Adrenal gland (tissue), 12 donors: Measurements from ENCODE around the gene FUT7. TPM values are rescaled to one million over a fixed set of nuclear protein-coding genes. Genes with fewer than 3 reads are reported as not detected.

Source experiments
- DNase-seq, 7 donors: peaks; one replicate each; pipeline ENCODE4 v3.0.0-alpha.2; 2019 to 2020
- H3K27ac ChIP-seq, 5 donors: fragments of 200-600 bp; sonication (generic) in 4 of 5; 1 replicate in 3 of 5; 2 replicates in 2 of 5; pipeline versions ENCODE4 v1.5.1 to v1.8.0; 2016 to 2020; ENCODE audit warnings: mild to moderate bottlenecking in 1 of 5
- H3K27me3 ChIP-seq: fragments of 200-600 bp; 2 replicates; pipeline ENCODE4 v1.8.0; 2021
- H3K36me3 ChIP-seq, 2 donors: fragments of 200-600 bp; replicated peaks in 1 of 2; 1 replicate in 1 of 2; 2 replicates in 1 of 2; pipeline versions ENCODE4 v1.5.1 to v1.8.0; 2018 to 2022
- H3K4me1 ChIP-seq, 2 donors: fragments of 200-600 bp; replicated peaks in 1 of 2; 1 replicate in 1 of 2; 2 replicates in 1 of 2; pipeline versions ENCODE4 v1.5.1 to v1.8.0; 2018 to 2021
- H3K4me3 ChIP-seq, 4 donors: fragments of 200-600 bp; sonication (generic) in 3 of 4; one replicate each; pipeline ENCODE4 v1.5.1; 2016 to 2018
- H3K9me3 ChIP-seq, 3 donors: fragments of 200-600 bp; sonication (generic) in 1 of 3; replicated peaks in 1 of 3; 1 replicate in 2 of 3; 2 replicates in 1 of 3; pipeline versions ENCODE4 v1.5.1 to v1.8.0; 2016 to 2021
- CTCF ChIP-seq, 6 experiments: fragments of 450-650 bp in 4 of 6; fragments of 200-600 bp in 2 of 6; sonication (generic) in 1 of 6; IDR thresholded peaks; 1 replicate in 5 of 6; 2 replicates in 1 of 6; pipeline versions ENCODE4 v1.5.1 to v1.8.0; 2016 to 2021; ENCODE audit warnings: antibody characterized with exemption in 6 of 6, mild to moderate bottlenecking in 2 of 6, moderate library complexity in 1 of 6
- POLR2A ChIP-seq, 2 donors: fragments of 450-650 bp; IDR thresholded peaks; one replicate each; pipeline ENCODE4 v1.6.1; 2017; ENCODE audit warnings: antibody characterized with exemption in 2 of 2, mild to moderate bottlenecking in 2 of 2, moderate library complexity in 1 of 2
- WGBS, 4 donors: extraction: QIAGEN DNeasy Blood & Tissue Kit in 2 of 4; methylation state at CpG; one replicate each; pipeline versions ENCODE4 v1.1.5 to v1.1.7; 2013 to 2017; 5-methylcytosine and 5-hydroxymethylcytosine counted together
- intact Hi-C, 2 donors: fragments of 100-400 bp; cut with DNase I; formaldehyde crosslinking; loops; one replicate each; pipeline versions ENCODE4 v1.14.1 to v1.15.0; 2022 to 2023
- polyA plus RNA-seq, 3 donors: library from polyadenylated mRNA; stranded (reverse); fragments of 200-250 nt in 2 of 3; fragments of 350-450 nt in 1 of 3; fragmentation: Illumina TruSeq in 1 of 3; extraction: RNeasy Lipid Tissue Mini Kit (QIAGEN cat#74804) in 1 of 3; gene quantifications; one replicate each; pipeline ENCODE4 v1.2.3, GENCODE V29; 2013 to 2014
- total RNA-seq, 9 donors: library from RNA; depleted of rRNA in 4 of 9; stranded (reverse); fragments of >200 nt in 4 of 9; fragments of 120-200 nt in 1 of 9; fragmentation: NEBNext Ultra II Directional in 1 of 9; extraction: Animal tissue kit (Norgen Biotek cat#: 25700) in 1 of 9; gene quantifications; one replicate each; pipeline versions ENCODE4 v1.1.0 to v1.2.4, GENCODE V29; 2013 to 2023
- donor health status: healthy with polysubstance abuse.
- donor health status: Bipolar disorder and iron deficiency.
- donor health status: DM: yes; HTN: yes; CAD: no.
- donor health status: DM: no; HTN: no; CAD: no.
- donor health status: DM: no; HTN: no; CAD: no.
- donor health status: DM: yes; HTN: yes; CAD: no.

The FUT7 gene
- total and polyA plus RNA-seq, 12 donors, result 0.11 to 0.69 (median 0.17) TPM; not detected in 5

- H3K27me3 ChIP-seq, result peaks cover 5% of the 10 kb centered on the region
- DNase-seq, result no peak
- TF ChIP-seq POLR2A (IDR thresholded peaks at IDR 0.05) (no peak), CTCF (IDR thresholded peaks at IDR 0.05) (no peak)
- H3K9me3 ChIP-seq, result no peaks in the 10 kb centered on the region
- intact Hi-C loops, result loop anchor here in 1 of 2 donors (5.0 kb wide), 1 partner anchor 252 kb away; no protein-coding TSS in a partner anchor
- H3K4me1 ChIP-seq, result peaks cover 0 to 8% of the 10 kb centered on the region in 2 donors
- H3K36me3 ChIP-seq, result peaks cover 0 to 7% of the 10 kb centered on the region in 2 donors
- no peak overlapping the region for H3K27ac ChIP-seq
- WGBS, 4 donors, result 78 to 84% (median 83%) methylated on average over 5 to 9 of the region's 9 CpGs
- H3K4me3 ChIP-seq, result no peak overlapping the region
These were observed 7.0 kb upstream of the FUT7 start for GRCh38 chr9:137038916-137039315.

- intact Hi-C loops, result loop anchor here in 1 of 2 donors (5.0 kb wide), 1 partner anchor 250 kb away; no protein-coding TSS in a partner anchor
- Histone ChIP-seq H3K4me1 (peaks cover 0 to 8% of the 10 kb centered on the region in 2 donors), H3K27ac (no peak overlapping the region), H3K36me3 (peaks cover 0 to 7% of the 10 kb centered on the region in 2 donors), H3K9me3 (no peaks in the 10 kb centered on the region), H3K27me3 (no peaks in the 10 kb centered on the region), H3K4me3 (no peak overlapping the region)
- no peak for TF ChIP-seq CTCF (IDR thresholded peaks at IDR 0.05)
- TF ChIP-seq POLR2A (IDR thresholded peaks at IDR 0.05), result no peak
- DNase-seq, result no peak
- 84 to 91% (median 86%) methylated on average over 10 of the region's 10 CpGs for WGBS, 4 donors
These were observed 5.6 kb upstream of the FUT7 start for GRCh38 chr9:137037483-137037882.

GRCh38 chr9:137037035-137037434 lies 5.1 kb upstream of the FUT7 start:
- no peak for DNase-seq
- intact Hi-C loops, result loop anchor here in 1 of 2 donors (5.0 kb wide), 1 partner anchor 250 kb away; no protein-coding TSS in a partner anchor
- Histone ChIP-seq H3K4me1 (peaks cover 0 to 9% of the 10 kb centered on the region in 2 donors), H3K36me3 (peaks cover 0 to 7% of the 10 kb centered on the region in 2 donors), H3K9me3 (no peaks in the 10 kb centered on the region), H3K4me3 (no peak overlapping the region), H3K27me3 (no peaks in the 10 kb centered on the region), H3K27ac (no peak overlapping the region)
- TF ChIP-seq POLR2A (IDR thresholded peaks at IDR 0.05), result no peak
- TF ChIP-seq CTCF (IDR thresholded peaks at IDR 0.05), result no peak
- 41 to 63% (median 56%) methylated on average over 1 to 13 of the region's 13 CpGs for WGBS, 4 donors

GRCh38 chr9:137035937-137036336 lies 4.0 kb upstream of the FUT7 start:
- no peaks in the 10 kb centered on the region for H3K27me3 ChIP-seq
- peaks cover 0 to 16% of the 10 kb centered on the region in 2 donors for H3K4me1 ChIP-seq
- no peak overlapping the region for H3K27ac ChIP-seq
- peaks cover 0 to 7% of the 10 kb centered on the region in 2 donors for H3K36me3 ChIP-seq
- 44 to 73% (median 56%) methylated on average over 4 to 8 of the region's 8 CpGs for WGBS, 4 donors
- TF ChIP-seq CTCF (IDR thresholded peaks at IDR 0.05) (no peak), POLR2A (IDR thresholded peaks at IDR 0.05) (no peak)
- H3K4me3 ChIP-seq, result no peak overlapping the region
- no peaks in the 10 kb centered on the region for H3K9me3 ChIP-seq
- no peak for DNase-seq
- intact Hi-C loops, result loop anchor here in 1 of 2 donors (5.0 kb wide), 1 partner anchor 249 kb away; no protein-coding TSS in a partner anchor
